ENCODE measurements around the gene DPEP2.
"Not testable (repeated sequence)": the region's sequence is repeated elsewhere in the genome, so short reads cannot be mapped to it uniquely, and the experiment has no call there.

DPEP2 gene

DNA sequence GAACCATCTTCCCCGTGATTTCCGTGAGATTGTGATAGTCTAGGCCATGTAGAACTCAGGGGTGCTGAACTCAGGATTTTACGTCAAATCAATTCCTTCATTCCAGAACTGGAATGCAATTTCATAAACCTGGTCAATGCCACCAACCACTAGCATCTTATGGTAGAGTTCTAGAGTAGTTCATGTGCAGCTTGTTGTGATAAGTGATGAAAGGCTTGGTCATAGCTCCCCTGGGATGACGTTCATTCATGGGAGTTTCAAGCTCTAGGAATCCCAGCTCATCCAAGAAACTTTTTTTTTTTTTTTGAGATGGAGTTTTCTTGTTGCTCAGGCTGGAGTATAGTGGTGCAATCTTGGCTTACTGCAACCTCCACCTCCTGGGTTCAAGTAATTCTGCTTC is 3.7 kb upstream of the DPEP2 start:
- H3K4me3 ChIP-seq (ENCODE audit: low read depth, low read length): no peak overlapping the region
- no peak for DNase-seq (ENCODE audit: low read depth)
- TF ChIP-seq, protein P1, sequence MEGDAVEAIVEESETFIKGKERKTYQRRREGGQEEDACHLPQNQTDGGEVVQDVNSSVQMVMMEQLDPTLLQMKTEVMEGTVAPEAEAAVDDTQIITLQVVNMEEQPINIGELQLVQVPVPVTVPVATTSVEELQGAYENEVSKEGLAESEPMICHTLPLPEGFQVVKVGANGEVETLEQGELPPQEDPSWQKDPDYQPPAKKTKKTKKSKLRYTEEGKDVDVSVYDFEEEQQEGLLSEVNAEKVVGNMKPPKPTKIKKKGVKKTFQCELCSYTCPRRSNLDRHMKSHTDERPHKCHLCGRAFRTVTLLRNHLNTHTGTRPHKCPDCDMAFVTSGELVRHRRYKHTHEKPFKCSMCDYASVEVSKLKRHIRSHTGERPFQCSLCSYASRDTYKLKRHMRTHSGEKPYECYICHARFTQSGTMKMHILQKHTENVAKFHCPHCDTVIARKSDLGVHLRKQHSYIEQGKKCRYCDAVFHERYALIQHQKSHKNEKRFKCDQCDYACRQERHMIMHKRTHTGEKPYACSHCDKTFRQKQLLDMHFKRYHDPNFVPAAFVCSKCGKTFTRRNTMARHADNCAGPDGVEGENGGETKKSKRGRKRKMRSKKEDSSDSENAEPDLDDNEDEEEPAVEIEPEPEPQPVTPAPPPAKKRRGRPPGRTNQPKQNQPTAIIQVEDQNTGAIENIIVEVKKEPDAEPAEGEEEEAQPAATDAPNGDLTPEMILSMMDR (IDR thresholded peaks at IDR 0.05; ENCODE audit: low read depth, low read length, missing control alignments): no peak

DNA sequence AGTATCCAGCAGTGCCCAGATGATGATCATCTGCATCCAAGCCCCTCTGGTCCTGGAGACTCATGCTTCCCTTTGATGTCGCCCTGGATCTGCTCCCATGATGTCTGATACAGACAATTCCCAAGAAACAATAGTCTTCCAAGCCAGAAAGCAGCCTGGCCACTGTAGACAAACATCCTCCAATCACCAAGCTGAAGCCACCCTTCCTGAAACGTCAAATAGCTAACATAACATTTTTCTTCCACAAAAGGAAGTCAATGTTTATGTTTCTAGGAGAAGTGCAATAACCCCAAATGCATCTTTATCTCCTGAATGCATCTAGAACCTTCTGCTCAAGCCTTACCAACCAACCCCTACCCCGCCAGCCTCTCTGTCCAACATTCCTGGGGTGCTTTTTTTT is 1.2 kb upstream of the DPEP2 start:
- H3K4me3 ChIP-seq (ENCODE audit: low read depth, low read length): no peak overlapping the region
- DNase-seq (ENCODE audit: low read depth): no peak
- TF ChIP-seq, protein P1 (IDR thresholded peaks at IDR 0.05; ENCODE audit: low read depth, low read length, missing control alignments): no peak

DNA sequence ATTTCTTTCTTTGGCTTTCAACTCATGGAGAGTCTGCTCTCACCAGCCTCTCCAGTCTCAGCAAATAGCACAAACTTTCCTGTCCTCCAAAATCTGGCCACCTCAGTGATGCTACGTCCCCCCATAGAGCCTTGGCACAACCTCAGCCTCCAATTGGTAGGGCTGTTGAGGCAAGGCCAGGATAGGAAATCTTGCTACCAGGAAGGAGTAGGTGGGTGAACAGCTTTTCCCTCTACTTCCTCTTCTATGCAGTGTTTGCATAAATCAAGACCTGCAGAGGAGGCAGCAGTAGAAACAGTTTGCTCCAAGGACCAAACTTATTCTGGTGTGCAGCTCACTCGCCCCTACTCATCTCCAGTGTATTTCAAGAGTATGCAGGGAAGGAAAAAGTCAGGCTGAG is 701 bp upstream of the DPEP2 start:
- H3K4me3 ChIP-seq (ENCODE audit: low read depth, low read length): no peak overlapping the region
- DNase-seq (ENCODE audit: low read depth): no peak
- TF ChIP-seq, protein P1 (IDR thresholded peaks at IDR 0.05; ENCODE audit: low read depth, low read length, missing control alignments): no peak

DNA sequence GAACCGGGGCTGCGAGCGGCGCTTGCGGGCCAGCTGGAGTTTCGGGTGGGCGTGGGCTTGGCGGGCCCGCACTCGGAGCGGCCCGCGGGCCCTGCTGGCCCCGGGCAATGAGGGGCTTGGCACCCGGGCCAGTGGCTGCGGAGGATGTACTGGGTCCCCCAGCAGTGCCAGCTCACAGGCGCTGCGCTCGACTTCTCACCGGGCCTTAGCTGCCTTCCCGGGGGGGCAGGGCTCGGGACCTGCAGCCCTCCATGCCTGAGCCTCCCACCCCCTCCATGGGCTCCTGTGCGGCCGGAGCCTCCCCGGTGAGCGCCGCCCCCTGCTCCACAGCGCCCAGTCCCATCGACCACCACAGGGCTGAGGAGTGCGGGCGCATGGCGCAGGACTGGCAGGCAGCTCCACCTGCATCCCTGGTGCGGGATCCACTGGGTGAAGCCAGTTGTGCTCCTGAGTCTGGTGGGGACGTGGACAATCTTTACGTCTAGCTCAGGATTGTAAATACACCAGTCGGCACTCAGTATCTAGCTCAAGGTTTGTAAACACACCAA is 979 bp downstream of the DPEP2 start:
- not testable (repeated sequence) for H3K4me3 ChIP-seq (ENCODE audit: low read depth, low read length); DNase-seq (ENCODE audit: low read depth)

DNA sequence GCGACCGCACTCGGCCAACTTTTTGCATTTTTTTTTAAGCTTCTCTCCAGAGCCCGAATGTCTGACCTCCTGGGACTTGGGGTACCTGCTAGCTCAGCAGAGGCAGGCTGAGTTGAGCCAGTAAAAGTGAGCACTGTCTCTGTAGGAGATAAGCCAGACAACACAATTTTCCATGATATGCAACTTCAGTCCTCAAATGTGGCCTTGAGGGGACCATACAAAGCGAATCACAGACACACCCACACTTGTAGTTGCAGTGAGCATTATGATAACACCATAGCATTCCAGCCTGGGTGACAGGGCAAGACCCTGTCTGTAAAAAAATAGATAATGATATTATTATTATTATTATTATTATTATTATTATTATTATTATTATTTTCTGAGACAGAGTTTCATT is 2.6 kb downstream of the DPEP2 start:
- TF ChIP-seq, protein P1 (IDR thresholded peaks at IDR 0.05; ENCODE audit: low read depth, low read length, missing control alignments): no peak

DNA sequence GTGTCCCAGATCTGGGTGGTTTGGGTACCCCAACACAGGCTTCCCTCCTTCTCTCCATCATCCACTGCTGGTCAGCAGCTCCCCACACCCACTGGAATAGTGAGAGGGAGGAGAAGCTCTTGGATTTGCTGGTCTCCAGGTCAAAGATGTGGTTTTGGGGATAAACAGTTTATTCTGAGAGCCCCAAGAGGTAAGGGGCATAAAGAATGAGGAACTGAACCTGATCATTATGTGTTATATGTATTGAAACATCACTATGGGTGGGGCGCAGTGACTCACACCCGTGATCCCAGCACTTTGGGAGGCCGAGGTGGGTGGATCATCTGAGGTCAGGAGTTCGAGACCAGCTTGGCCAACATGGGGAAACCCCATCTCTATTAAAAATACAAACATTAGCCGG is 3.9 kb downstream of the DPEP2 start:
- TF ChIP-seq, protein P1 (IDR thresholded peaks at IDR 0.05; ENCODE audit: low read depth, low read length, missing control alignments): no peak
- no peak for DNase-seq (ENCODE audit: low read depth)
- no peak overlapping the region for H3K4me3 ChIP-seq (ENCODE audit: low read depth, low read length)

More for the DNA sequence above, 2.6 kb downstream of the DPEP2 start:
- no peak for DNase-seq (ENCODE audit: low read depth)
- no peak overlapping the region for H3K4me3 ChIP-seq (ENCODE audit: low read depth, low read length)

DNA sequence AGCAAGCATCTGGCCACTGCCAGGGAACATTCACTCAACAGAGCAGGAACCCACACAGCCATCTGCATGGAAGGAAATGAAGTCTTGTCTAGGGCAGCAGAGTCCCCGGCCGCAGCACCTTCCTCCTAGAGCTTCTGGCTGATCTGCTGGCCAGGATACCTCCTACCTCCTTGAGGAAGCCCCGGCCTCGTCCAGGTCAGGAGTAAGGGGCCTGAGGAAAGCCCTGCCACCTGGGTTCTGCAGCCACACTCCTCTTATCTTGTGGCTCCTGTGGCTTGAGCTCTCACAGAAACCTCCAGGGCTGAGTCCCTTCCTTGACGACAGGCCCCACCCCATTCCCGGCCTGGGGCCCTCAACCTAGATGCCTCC is 5.3 kb downstream of the DPEP2 start:
- DNase-seq (ENCODE audit: low read depth); H3K4me3 ChIP-seq (ENCODE audit: low read depth, low read length): not testable (repeated sequence)

DNA sequence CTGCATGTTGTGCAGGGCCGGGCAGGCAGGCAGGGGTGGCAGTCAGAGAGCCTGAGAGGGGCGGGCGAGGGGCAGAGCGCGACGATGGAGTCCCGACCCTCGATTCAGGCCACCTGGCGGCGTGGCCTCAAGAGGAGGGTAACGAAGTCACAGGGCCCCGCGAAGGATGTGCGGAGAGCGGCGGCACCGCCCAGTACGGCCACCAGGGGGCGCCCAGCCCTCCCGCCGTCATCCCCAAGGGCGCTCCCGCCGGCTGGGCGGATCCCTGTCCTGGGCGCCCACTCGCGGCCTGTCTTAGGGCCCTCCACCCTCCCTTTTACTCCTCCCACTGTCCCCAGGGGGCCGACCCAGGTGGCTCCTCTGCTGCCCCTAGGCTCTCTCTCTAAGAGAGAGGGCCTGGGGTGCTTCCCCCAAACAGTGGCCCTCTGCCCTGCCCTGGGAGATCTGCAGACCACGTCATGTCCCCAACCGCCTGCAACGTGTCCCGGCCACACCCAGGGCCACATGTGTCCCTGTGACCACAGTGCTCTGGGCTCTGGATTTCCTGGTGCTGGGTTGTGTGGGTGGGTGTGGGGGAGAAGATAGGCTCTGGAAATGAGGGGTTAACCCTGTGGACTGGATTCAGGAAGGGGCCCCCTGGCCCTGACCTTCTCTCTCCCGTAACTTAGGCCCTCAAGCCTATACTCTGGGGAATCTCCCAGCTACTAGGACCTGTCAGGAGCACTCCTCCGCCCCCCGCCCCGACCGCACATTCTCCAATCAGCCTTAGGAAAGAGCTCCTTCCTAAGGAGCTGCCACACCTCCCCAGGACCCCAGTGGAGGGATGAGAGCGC is 5.9 kb downstream of the DPEP2 start:
- peak overlapping the region; percentile 6; the same call in 1 of the 2 replicates for H3K4me3 ChIP-seq (ENCODE audit: low read depth, low read length)
- DNase-seq (ENCODE audit: low read depth): no peak
- TF ChIP-seq, protein P1 (IDR thresholded peaks at IDR 0.05; ENCODE audit: low read depth, low read length, missing control alignments): peak; percentile 94

All from GM12864 (cell line).